Adrenal gland (tissue), 5 donors: ENCODE measurements around the gene TMEM129.

ENCODE experiments used
- POLR2A ChIP-seq, 2 donors: fragments of 450-650 bp; IDR thresholded peaks; one replicate each; pipeline ENCODE4 v1.6.1; 2017; ENCODE audit warnings: antibody characterized with exemption in 2 of 2, mild to moderate bottlenecking in 2 of 2, moderate library complexity in 1 of 2
- TF ChIP-seq, protein P1 (sequence below), 6 experiments: fragments of 450-650 bp in 4 of 6; fragments of 200-600 bp in 2 of 6; sonication (generic) in 1 of 6; IDR thresholded peaks; 1 replicate in 5 of 6; 2 replicates in 1 of 6; pipeline versions ENCODE4 v1.5.1 to v1.8.0; 2016 to 2021; ENCODE audit warnings: antibody characterized with exemption in 6 of 6, mild to moderate bottlenecking in 2 of 6, moderate library complexity in 1 of 6
- donor health status: DM: no; HTN: no; CAD: no.

DNA sequence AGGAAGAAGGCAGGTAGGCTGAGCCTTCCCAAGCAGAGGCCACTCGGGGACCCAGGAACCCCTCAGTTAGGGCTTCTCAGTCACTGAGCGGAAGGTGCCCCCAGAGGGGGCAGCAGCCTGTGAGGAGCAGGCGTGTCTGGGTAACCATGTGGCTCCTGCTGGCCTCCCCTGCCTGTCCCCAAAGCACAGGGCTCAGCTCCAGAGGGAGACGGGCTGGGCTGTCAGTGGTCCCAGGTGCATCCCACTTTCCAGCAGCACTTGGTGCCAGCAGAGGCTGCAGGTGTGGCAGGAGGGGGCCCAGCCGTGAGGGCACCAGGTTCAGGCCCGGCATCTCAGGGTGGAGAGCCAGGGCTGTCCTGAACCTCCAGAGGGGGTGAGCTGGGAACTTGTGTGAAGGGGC, 22.9 kb upstream of the TMEM129 start:
- TF ChIP-seq, protein P1, sequence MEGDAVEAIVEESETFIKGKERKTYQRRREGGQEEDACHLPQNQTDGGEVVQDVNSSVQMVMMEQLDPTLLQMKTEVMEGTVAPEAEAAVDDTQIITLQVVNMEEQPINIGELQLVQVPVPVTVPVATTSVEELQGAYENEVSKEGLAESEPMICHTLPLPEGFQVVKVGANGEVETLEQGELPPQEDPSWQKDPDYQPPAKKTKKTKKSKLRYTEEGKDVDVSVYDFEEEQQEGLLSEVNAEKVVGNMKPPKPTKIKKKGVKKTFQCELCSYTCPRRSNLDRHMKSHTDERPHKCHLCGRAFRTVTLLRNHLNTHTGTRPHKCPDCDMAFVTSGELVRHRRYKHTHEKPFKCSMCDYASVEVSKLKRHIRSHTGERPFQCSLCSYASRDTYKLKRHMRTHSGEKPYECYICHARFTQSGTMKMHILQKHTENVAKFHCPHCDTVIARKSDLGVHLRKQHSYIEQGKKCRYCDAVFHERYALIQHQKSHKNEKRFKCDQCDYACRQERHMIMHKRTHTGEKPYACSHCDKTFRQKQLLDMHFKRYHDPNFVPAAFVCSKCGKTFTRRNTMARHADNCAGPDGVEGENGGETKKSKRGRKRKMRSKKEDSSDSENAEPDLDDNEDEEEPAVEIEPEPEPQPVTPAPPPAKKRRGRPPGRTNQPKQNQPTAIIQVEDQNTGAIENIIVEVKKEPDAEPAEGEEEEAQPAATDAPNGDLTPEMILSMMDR (IDR thresholded peaks at IDR 0.05) = no peak
- no peak for TF ChIP-seq POLR2A (IDR thresholded peaks at IDR 0.05)
